Measurements from ENCODE around the gene OLFM1. TPM values are rescaled to one million over a fixed set of nuclear protein-coding genes. Genes with fewer than 3 reads are reported as not detected.

OLFM1 gene
- total RNA-seq, 1 experiment from 2014 or later, result not detected

DNA sequence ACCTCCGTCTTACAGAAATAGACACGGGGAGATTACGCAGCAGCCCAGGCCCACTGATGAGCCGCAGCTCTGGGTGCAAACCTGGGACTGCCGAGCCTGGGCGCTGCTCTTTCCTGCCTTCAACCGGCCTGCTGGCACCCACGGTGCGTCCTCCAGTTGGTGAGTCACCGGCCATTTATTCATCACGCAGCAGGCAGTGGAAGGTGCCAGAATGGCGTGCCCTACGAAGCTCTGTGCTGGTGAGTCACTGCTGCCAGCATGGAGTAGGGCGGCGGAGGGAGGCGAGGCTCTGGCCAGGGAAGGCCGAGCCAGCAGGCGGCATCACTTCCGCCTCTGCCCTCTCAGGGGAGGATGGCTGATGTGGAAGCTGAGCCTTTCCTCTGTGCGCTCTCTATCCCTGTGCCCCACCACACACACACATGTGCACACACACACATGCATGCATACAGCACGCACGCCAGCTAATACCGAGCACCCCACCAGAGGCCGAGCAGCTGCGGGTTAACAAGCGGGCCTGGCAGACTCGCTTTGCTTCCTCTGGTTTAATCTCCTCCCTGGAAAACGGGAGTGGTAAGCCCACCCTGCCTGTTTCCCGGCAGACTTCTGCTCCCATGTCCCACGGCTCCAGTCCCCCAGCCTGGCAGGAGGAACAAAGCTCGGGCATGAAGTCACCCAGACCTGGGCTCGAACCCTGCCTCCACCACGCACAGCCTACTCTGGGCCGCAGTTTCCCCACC lies 39.2 kb downstream of the OLFM1 start:
- H3K4me1 ChIP-seq (replicated peaks; ENCODE audit: insufficient read depth), result no peaks in the 10 kb centered on the region
- no peak overlapping the region for H3K27ac ChIP-seq
- no peak overlapping the region for H2AFZ ChIP-seq
- H3K4me3 ChIP-seq, result no peak overlapping the region
- no peaks in the 10 kb centered on the region for H3K9me2 ChIP-seq (ENCODE audit: insufficient read depth)
- H3K36me3 ChIP-seq (ENCODE audit: low read depth), result no peaks in the 10 kb centered on the region
- DNase-seq, result no peak
- no peaks in the 10 kb centered on the region for H3F3A ChIP-seq (ENCODE audit: insufficient read depth, low read depth)
- H3K79me2 ChIP-seq (ENCODE audit: low read depth), result no peaks in the 10 kb centered on the region
- intact Hi-C loops (cut with micrococcal nuclease; ENCODE audit: unreplicated experiment), result no loop called here
- TF ChIP-seq, protein P1, sequence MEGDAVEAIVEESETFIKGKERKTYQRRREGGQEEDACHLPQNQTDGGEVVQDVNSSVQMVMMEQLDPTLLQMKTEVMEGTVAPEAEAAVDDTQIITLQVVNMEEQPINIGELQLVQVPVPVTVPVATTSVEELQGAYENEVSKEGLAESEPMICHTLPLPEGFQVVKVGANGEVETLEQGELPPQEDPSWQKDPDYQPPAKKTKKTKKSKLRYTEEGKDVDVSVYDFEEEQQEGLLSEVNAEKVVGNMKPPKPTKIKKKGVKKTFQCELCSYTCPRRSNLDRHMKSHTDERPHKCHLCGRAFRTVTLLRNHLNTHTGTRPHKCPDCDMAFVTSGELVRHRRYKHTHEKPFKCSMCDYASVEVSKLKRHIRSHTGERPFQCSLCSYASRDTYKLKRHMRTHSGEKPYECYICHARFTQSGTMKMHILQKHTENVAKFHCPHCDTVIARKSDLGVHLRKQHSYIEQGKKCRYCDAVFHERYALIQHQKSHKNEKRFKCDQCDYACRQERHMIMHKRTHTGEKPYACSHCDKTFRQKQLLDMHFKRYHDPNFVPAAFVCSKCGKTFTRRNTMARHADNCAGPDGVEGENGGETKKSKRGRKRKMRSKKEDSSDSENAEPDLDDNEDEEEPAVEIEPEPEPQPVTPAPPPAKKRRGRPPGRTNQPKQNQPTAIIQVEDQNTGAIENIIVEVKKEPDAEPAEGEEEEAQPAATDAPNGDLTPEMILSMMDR (conservative IDR thresholded peaks at IDR 0.05), result no peak
- no peak for TF ChIP-seq EZH2 (IDR thresholded peaks at IDR 0.05; ENCODE audit: low read depth)
- H3K9me3 ChIP-seq (ENCODE audit: insufficient read depth, low read depth), result no peaks in the 10 kb centered on the region
- ChIA-PET POLR2A (ENCODE audit: unreplicated experiment) (no interaction called here), CTCF (no interaction called here)
- H4K20me1 ChIP-seq (ENCODE audit: insufficient read depth), result no peaks in the 10 kb centered on the region
- H3K27me3 ChIP-seq (ENCODE audit: insufficient read depth, low read depth), result peaks cover 91% of the 10 kb centered on the region
- BruUV-seq (replicated peaks), result no TSS peak
- no peak overlapping the region for H3K4me2 ChIP-seq

DNA sequence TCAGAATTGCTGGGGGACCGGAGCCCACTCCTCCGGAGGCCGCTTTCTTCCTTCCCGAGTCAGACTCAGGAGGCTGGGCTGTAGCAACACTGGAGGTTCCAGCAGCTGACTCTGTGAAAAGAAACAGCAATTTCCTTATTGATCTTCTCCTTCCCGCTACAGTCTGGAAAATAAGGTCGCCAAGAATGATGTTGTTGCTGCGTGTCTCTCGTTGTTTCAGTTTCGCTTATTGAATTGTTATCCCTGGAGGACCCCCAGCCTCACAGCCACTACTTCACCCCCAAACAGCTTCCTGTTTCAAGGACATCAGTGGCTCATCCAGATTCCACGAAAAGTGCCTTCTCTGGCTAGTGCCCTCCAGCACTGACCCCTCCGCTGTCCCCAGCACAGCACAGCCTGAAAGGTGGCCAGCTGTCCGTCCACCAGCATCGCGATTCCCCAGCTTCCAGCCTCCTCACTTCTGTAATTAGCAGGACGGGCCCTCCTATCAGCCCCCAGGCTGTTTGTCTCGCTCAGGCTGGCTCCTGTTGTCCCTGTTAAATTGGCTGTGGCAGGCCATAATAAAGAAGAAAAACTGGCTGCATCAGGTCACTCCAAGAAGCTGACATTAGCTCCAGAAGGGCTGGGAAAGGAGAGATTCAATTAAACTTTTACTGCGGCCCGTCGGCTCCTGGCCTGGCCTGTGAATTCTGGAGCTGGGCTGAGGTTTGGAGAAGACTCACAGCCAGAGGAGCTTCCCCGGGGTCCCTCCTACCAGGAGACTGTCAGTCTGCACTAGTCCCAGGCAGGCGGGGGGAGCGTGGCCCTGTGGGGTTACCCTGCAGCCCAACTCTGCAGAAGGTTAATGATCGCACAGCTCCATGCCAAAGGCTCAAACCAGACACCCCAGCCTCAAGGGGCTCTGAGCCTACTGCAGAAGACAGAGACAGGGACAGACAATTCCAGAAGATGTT lies 40.5 kb downstream of the OLFM1 start:
- DNase-seq, result no peak
- H3K9me3 ChIP-seq (ENCODE audit: insufficient read depth, low read depth), result no peaks in the 10 kb centered on the region
- H4K20me1 ChIP-seq (ENCODE audit: insufficient read depth), result no peaks in the 10 kb centered on the region
- no peak overlapping the region for H3K4me2 ChIP-seq
- H3F3A ChIP-seq (ENCODE audit: insufficient read depth, low read depth), result no peaks in the 10 kb centered on the region
- H2AFZ ChIP-seq, result no peak overlapping the region
- CTCF ChIA-PET, result no interaction called here
- peaks cover 91% of the 10 kb centered on the region for H3K27me3 ChIP-seq (ENCODE audit: insufficient read depth, low read depth)
- no peak overlapping the region for H3K27ac ChIP-seq
- H3K36me3 ChIP-seq (ENCODE audit: low read depth), result no peaks in the 10 kb centered on the region
- H3K9me2 ChIP-seq (ENCODE audit: insufficient read depth), result no peaks in the 10 kb centered on the region
- no peaks in the 10 kb centered on the region for H3K79me2 ChIP-seq (ENCODE audit: low read depth)
- H3K4me1 ChIP-seq (replicated peaks; ENCODE audit: insufficient read depth), result no peaks in the 10 kb centered on the region
- intact Hi-C loops (cut with micrococcal nuclease; ENCODE audit: unreplicated experiment), result no loop called here
- no peak overlapping the region for H3K4me3 ChIP-seq
- POLR2A ChIA-PET (ENCODE audit: unreplicated experiment), result no interaction called here
- TF ChIP-seq, protein P1 (conservative IDR thresholded peaks at IDR 0.05), result no peak
- TF ChIP-seq EZH2 (IDR thresholded peaks at IDR 0.05; ENCODE audit: low read depth), result no peak
- no TSS peak for BruUV-seq (replicated peaks)

DNA sequence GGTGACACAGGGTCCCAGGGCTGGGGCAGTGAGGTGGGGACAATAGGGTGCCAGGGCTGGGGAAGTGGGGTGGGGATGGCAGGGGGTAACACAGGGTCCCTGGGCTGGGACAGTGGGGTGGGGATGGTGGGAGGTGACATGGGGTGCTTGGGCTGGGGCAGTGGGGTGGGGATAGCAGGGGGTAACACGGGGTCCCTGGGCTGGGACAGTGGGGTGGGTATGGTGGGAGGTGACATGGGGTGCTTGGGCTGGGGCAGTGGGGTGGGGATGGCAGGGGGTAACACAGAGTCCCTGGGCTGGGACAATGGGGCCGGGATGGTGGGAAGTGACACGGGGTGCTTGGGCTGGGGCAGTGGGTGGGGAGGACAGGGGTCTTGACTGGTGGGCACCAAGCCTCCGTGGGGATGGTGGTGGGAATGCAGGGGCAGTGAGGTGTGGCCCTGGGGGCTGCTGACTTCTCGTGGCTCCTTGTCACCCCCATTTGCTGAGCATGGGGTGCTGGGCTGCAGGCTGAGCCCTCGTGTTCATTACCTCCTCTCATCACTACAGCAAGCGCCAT lies 41.7 kb downstream of the OLFM1 start:
- Histone ChIP-seq H3K36me3 (ENCODE audit: low read depth) (no peaks in the 10 kb centered on the region), H3K4me2 (no peak overlapping the region), H3K27ac (no peak overlapping the region), H3K79me2 (ENCODE audit: low read depth) (no peaks in the 10 kb centered on the region), H2AFZ (no peak overlapping the region), H3K4me3 (no peak overlapping the region), H3K9me3 (ENCODE audit: insufficient read depth, low read depth) (no peaks in the 10 kb centered on the region), H3K27me3 (ENCODE audit: insufficient read depth, low read depth) (peaks cover 91% of the 10 kb centered on the region), H3F3A (ENCODE audit: insufficient read depth, low read depth) (no peaks in the 10 kb centered on the region), H3K9me2 (ENCODE audit: insufficient read depth) (no peaks in the 10 kb centered on the region), H4K20me1 (ENCODE audit: insufficient read depth) (no peaks in the 10 kb centered on the region), H3K4me1 (replicated peaks; ENCODE audit: insufficient read depth) (no peaks in the 10 kb centered on the region)
- POLR2A ChIA-PET (ENCODE audit: unreplicated experiment), result no interaction called here
- no peak for TF ChIP-seq EZH2 (IDR thresholded peaks at IDR 0.05; ENCODE audit: low read depth)
- TF ChIP-seq, protein P1 (conservative IDR thresholded peaks at IDR 0.05), result no peak
- no TSS peak for BruUV-seq (replicated peaks)
- DNase-seq, result no peak
- CTCF ChIA-PET, result no interaction called here
- intact Hi-C loops (cut with micrococcal nuclease; ENCODE audit: unreplicated experiment), result no loop called here

Data from PC-9 (cell line).